Measurements from ENCODE around the gene KLK3. TPM values are rescaled to one million over a fixed set of nuclear protein-coding genes. Genes with fewer than 3 reads are reported as not detected.

The KLK3 gene
- total RNA-seq, 2 experiments from 2014 or later = not detected

DNA sequence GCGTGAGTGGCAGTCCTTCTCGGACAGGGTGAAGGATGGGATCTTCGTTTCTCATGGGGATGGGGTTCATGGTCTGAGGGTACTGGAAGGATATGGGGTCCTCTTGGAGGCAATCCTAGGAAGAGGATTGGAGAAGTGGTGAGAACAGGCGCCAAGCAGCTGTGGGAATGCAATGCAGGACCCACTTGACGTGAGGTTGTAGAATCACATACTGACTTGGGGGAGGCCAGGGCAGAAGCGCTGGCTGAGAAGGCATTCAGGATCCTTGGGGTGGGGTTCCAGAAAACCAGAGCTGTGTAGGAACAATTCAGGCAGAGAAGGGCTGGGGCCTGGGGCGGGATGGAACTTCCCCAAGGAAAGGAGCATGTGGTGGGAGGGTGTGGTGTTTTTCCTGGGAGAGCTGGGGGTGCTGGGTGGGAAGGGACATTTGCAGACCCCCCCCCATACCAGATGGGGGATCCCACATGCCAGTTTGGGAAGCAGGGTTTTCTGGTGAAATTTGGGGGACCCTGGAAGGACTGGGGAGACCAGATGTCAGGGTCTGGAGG is 32.0 kb upstream of the KLK3 start:
- H3K4me3 Mint-ChIP-seq = no peak overlapping the region
- DNase-seq (no peak), ATAC-seq (no peak)
- peaks cover 57% of the 10 kb centered on the region for H3K27me3 Mint-ChIP-seq
- H3K4me1 Mint-ChIP-seq (ENCODE audit: low read depth) = peaks cover 25% of the 10 kb centered on the region
- H3K27ac Mint-ChIP-seq = no peak overlapping the region
- intact Hi-C loops (cut with micrococcal nuclease) = no loop called here
- H3K36me3 Mint-ChIP-seq (ENCODE audit: low read depth) = no peaks in the 10 kb centered on the region
- ChIA-PET POLR2A (interaction anchor here (0.7 to 2.7 kb wide), 5 partner anchors 18 to 28 kb away, joined by 3 to 7 read pairs (median 3); no protein-coding TSS in a partner anchor), CTCF (no interaction called here)
- no peak for TF ChIP-seq CTCF (IDR thresholded peaks at IDR 0.05)
- H3K9me3 Mint-ChIP-seq = no peaks in the 10 kb centered on the region

DNA sequence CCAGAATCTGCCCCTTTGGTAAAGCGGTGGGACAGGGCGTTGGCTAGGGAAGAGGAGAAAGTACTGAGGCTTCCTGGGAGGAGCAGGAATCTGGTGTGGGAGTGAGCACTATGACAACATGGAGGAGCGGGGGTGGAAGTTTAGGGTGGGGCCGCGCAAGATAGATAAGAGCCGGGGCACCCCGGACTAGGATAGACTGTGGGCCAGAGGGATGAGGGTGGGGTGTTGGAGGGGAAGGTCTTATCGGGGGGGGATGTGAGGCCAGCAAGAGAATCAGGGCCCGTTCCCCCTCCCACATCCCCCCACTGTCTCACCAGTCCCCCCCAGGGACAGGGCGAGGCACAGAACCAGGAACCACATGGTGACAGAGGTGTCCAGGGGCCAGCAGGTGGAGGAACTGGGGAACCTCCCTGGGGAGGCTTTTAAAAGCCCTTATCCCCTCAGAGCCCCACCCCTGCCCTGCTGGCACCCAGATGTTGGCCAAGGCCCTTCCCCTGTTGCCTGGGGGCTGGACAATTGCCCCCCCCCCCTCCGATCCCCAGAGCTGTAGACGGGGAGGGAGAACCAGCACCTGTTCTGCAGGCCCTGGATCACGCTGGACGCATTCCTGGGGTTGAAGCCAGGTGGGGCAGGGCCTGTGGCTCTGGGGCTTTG is 31.2 kb upstream of the KLK3 start, which contains the start of gene KLK1:
Gene KLK1, minus strand, starts transcription at position 399 of the 654 bp plus-strand sequence. Its CDS starts 39 bp downstream, at position 360.
- Mint-ChIP-seq H3K27ac (no peak within 1 kb of the TSS), H3K9me3 (no peaks in the 10 kb centered on the region)
- no peak for ATAC-seq

GRCh38 chr19:50826492-50827240 is 28.0 kb upstream of the KLK3 start:
- CTCF ChIA-PET = no interaction called here
- no peak for TF ChIP-seq CTCF (IDR thresholded peaks at IDR 0.05)
- Mint-ChIP-seq H3K36me3 (ENCODE audit: low read depth) (no peaks in the 10 kb centered on the region), H3K27ac (no peak overlapping the region), H3K27me3 (peaks cover 36% of the 10 kb centered on the region), H3K4me3 (no peak overlapping the region), H3K4me1 (ENCODE audit: low read depth) (no peaks in the 10 kb centered on the region), H3K9me3 (no peaks in the 10 kb centered on the region)
- no peak for ATAC-seq
- intact Hi-C loops (cut with micrococcal nuclease) = no loop called here
- POLR2A ChIA-PET = interaction anchor here (1.5 kb wide), 1 partner anchor 29 kb away, joined by 3 read pairs; no protein-coding TSS in a partner anchor
- no peak for DNase-seq

More for the DNA sequence above, 31.2 kb upstream of the KLK3 start, which contains the start of gene KLK1:
- intact Hi-C loops (cut with micrococcal nuclease) = no loop called here
- Mint-ChIP-seq H3K36me3 (ENCODE audit: low read depth) (no peaks in the 10 kb centered on the region), H3K27me3 (peaks cover 53% of the 10 kb centered on the region), H3K4me3 (no peak within 1 kb of the TSS), H3K4me1 (ENCODE audit: low read depth) (peaks cover 20% of the 10 kb centered on the region)
- ChIA-PET POLR2A (interaction anchor here (0.7 to 1.1 kb wide), 3 partner anchors 26 to 29 kb away, joined by 3 to 4 read pairs (median 3); no protein-coding TSS in a partner anchor), CTCF (no interaction called here)
- no peak for TF ChIP-seq CTCF (IDR thresholded peaks at IDR 0.05)
- no peak for DNase-seq

GRCh38 chr19:50827476-50827875 is 27.2 kb upstream of the KLK3 start:
- no peaks in the 10 kb centered on the region for H3K4me1 Mint-ChIP-seq (ENCODE audit: low read depth)
- H3K27ac Mint-ChIP-seq = no peak overlapping the region
- ATAC-seq (no peak), DNase-seq (no peak)
- no peak for TF ChIP-seq CTCF (IDR thresholded peaks at IDR 0.05)
- ChIA-PET CTCF (no interaction called here), POLR2A (interaction anchor here (1.5 kb wide), 1 partner anchor 30 kb away, joined by 3 read pairs; no protein-coding TSS in a partner anchor)
- no peaks in the 10 kb centered on the region for H3K9me3 Mint-ChIP-seq
- no peaks in the 10 kb centered on the region for H3K36me3 Mint-ChIP-seq (ENCODE audit: low read depth)
- H3K4me3 Mint-ChIP-seq = no peak overlapping the region
- peaks cover 28% of the 10 kb centered on the region for H3K27me3 Mint-ChIP-seq
- intact Hi-C loops (cut with micrococcal nuclease) = no loop called here
